Measurements from ENCODE around the gene CCNL1.

DNA sequence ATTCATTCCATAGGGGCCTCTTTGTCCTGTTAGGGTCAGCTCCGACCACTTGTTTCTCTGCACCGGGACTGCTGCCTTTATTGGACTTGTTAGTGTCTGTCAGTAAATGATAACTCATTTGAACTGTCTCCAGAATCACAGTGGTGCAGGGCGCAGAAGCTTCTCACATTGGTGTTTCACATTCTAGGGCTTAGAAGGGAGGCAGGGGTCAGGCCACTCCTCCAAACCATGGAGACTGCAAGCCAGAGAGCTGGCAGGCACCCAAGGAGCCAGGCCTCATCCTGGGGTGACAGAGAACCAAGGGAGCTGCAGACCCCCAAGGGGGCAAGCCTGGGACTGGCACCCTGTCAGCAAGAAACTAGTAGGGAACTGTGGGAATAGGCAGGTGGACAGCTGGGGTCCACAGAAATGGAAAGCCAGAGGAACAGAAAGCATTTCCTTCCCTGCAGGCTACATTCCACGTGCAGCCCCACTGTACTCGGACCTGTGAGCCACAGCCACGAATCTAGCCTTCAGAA lies 49.1 kb downstream of the CCNL1 start:
- TF ChIP-seq, protein P1, sequence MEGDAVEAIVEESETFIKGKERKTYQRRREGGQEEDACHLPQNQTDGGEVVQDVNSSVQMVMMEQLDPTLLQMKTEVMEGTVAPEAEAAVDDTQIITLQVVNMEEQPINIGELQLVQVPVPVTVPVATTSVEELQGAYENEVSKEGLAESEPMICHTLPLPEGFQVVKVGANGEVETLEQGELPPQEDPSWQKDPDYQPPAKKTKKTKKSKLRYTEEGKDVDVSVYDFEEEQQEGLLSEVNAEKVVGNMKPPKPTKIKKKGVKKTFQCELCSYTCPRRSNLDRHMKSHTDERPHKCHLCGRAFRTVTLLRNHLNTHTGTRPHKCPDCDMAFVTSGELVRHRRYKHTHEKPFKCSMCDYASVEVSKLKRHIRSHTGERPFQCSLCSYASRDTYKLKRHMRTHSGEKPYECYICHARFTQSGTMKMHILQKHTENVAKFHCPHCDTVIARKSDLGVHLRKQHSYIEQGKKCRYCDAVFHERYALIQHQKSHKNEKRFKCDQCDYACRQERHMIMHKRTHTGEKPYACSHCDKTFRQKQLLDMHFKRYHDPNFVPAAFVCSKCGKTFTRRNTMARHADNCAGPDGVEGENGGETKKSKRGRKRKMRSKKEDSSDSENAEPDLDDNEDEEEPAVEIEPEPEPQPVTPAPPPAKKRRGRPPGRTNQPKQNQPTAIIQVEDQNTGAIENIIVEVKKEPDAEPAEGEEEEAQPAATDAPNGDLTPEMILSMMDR (IDR thresholded peaks at IDR 0.05; ENCODE audit: low read length), result no peak
- no peak for TF ChIP-seq EZH2phosphoT487 (IDR thresholded peaks at IDR 0.05; ENCODE audit: low read length)
